Cerebellar cortex (tissue), 1 donor: ENCODE results near the gene LCN10.
"Not testable (repeated sequence)": the region's sequence is repeated elsewhere in the genome, so short reads cannot be mapped to it uniquely, and the experiment has no call there.

Experiments used
- DNase-seq: peaks from one replicate; pipeline ENCODE4 v3.0.0-alpha.2; 2015; ENCODE audit warnings: low spot score

The LCN10 gene

GRCh38 chr9:136742591-136743391 lies at the start of gene LCN10:
TSS of gene LCN10 (minus strand) at chr9:136742940. CDS start at chr9:136742903, 37 bp downstream.
- no peak for DNase-seq

- DNase-seq: peak; percentile 58
Measured at GRCh38 chr9:136791516-136792276, 49.0 kb upstream of the LCN10 start.

- DNase-seq: peak; percentile 99
Measured at GRCh38 chr9:136790640-136791515, 48.1 kb upstream of the LCN10 start, which contains the start of gene TMEM141. TSS of gene TMEM141 (plus strand) at chr9:136791344. CDS start at chr9:136791371, 27 bp downstream.

- no peak for DNase-seq
Measured at GRCh38 chr9:136789523-136789937, 46.8 kb upstream of the LCN10 start.

- not testable (repeated sequence) for DNase-seq
Measured at GRCh38 chr9:136788644-136789522, 46.1 kb upstream of the LCN10 start.

- DNase-seq: peak; percentile 79
Measured at GRCh38 chr9:136787690-136788400, 45.1 kb upstream of the LCN10 start.

- DNase-seq: not testable (repeated sequence)
Measured at GRCh38 chr9:136786983-136787382, 44.2 kb upstream of the LCN10 start.

GRCh38 chr9:136786451-136786850 lies 43.7 kb upstream of the LCN10 start:
- DNase-seq: no peak

- DNase-seq: not testable (repeated sequence)
Measured at GRCh38 chr9:136785565-136786355, 43.0 kb upstream of the LCN10 start.

- DNase-seq: no peak
Measured at GRCh38 chr9:136784997-136785361, 42.2 kb upstream of the LCN10 start.

GRCh38 chr9:136784249-136784996 lies 41.7 kb upstream of the LCN10 start:
- peak; percentile 70 for DNase-seq

GRCh38 chr9:136782452-136782851 lies 39.7 kb upstream of the LCN10 start:
- no peak for DNase-seq

GRCh38 chr9:136779808-136780207 lies 37.1 kb upstream of the LCN10 start:
- peak; percentile 56 for DNase-seq

- DNase-seq: no peak
Measured at GRCh38 chr9:136777359-136777758, 34.6 kb upstream of the LCN10 start.

- no peak for DNase-seq
Measured at GRCh38 chr9:136776947-136777346, 34.2 kb upstream of the LCN10 start.

- DNase-seq: peak; percentile 66
Measured at GRCh38 chr9:136775191-136775590, 32.5 kb upstream of the LCN10 start.

GRCh38 chr9:136774416-136775045 lies 31.8 kb upstream of the LCN10 start:
- DNase-seq: no peak

- DNase-seq: peak; percentile 68
Measured at GRCh38 chr9:136773386-136774044, 30.8 kb upstream of the LCN10 start.
